GM18867 (cell line): ENCODE data around the gene CSNK1E.
"Not testable (repeated sequence)": the region's sequence is repeated elsewhere in the genome, so short reads cannot be mapped to it uniquely, and the experiment has no call there.

Experiments used
- ATAC-seq: cut with Tn5 transposase; IDR thresholded peaks from one replicate; pipeline ENCODE4 v1.9.1; 2021; ENCODE audit warnings: mild to moderate bottlenecking, moderate library complexity; ENCODE audit not compliant: unreplicated experiment

The CSNK1E gene

DNA sequence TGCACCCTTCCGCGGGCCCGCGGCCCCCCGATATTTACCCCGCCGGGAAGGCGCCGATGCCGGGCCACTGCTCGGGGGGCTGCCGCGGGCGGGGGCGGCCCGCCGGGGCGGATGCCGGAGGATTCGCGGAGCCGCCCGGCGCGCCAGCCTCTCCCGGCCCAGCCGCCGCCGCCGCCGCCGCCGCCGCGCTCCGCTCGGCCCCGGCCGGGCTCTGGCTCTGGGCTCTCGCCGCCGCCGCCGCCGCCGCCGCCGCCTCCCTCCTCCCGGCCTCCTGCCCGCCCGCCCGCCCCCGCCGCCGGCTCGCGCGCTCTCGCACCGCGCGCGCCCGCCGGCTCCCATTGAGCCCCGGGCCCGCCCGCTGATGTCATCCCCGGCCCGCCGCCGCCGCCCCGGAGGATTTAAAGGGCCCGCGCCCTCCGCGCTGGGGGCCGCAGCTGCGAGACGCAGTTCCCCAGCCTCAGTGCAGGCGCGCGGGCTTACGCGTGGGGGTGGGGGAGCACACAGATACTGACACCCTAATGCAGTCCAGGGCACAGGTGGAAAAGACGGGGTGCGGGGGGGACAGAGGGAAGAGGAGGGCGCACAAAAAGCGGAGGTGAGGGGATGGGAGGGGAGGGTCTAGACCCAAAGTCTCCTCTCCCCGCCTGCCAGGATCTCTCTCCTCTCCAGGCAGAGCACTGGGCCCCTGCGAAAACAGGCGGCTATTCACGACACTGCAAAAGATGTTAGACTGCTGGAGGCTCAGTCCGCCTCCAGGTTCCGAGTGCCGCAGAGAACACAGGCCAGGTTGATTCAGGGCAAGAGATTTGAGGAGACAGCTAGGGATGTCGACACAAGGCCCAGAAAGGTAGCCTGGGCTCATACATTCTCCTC is at the start of gene CSNK1E:
Gene CSNK1E (minus strand): TSS at position 312 of the 873 bp plus-strand sequence. CDS start 3,276 bp downstream, outside the sequence.
- ATAC-seq: peak; percentile 42

DNA sequence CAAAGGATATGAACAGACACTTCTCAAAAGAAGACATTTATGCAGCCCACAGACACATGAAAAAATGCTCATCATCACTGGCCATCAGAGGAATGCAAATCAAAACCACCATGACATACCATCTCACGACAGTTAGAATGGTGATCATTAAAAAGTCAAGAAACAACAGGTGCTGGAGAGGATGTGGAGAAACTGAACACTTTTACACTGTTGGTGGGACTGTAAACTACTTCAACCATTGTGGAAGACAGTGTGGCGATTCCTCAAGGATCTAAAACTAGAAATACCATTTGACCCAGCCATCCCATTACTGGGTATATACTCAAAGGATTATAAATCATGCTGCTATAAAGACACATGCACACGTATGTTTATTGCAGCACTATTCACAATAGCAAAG is 48.6 kb upstream of the CSNK1E start:
- ATAC-seq: not testable (repeated sequence)

- not testable (repeated sequence) for ATAC-seq
Measured at GRCh38 chr22:38365174-38365573, 47.9 kb upstream of the CSNK1E start.

DNA sequence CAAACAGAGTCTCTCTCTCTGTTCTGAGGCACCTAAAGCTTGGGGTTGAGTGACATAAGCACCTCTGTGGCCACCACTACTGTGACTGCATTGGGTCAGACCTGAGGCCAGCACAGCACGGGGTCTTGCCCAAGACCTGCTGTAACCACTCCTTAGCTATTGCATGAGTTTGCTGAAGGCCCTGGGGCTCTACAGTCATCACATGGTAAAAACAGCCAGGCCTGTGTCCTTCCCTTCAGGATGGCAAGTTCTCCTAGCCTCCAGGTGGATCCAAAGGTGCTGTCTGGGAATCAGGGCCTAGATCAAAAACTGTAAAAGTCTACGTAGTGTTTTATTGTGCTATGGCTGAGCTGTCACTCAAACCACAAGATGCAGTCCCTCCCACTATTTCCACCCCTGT is 43.3 kb upstream of the CSNK1E start:
- not testable (repeated sequence) for ATAC-seq

- not testable (repeated sequence) for ATAC-seq
Measured at GRCh38 chr22:38359817-38360216, 42.6 kb upstream of the CSNK1E start.

DNA sequence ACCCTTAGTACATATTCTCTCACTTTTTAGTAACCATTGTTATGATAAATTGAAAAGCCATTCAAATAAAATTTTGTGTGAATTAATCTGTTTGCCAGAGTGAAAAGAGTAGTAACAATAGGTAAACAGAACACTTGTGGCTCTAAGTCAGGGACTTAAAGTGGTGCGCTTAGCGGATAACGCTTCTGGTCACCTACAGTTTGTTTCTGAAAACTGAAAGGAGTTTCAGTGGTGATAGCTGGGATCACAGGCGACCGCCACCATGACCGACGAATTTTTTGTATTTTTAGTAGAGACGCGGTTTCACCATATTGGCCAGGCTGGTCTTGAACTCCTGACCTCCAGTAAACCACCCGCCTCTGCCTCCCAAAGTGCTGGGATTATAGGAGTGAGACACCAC is 40.7 kb upstream of the CSNK1E start:
- ATAC-seq: not testable (repeated sequence)

- no peak for ATAC-seq
Measured at GRCh38 chr22:38355275-38355674, 38.0 kb upstream of the CSNK1E start.

DNA sequence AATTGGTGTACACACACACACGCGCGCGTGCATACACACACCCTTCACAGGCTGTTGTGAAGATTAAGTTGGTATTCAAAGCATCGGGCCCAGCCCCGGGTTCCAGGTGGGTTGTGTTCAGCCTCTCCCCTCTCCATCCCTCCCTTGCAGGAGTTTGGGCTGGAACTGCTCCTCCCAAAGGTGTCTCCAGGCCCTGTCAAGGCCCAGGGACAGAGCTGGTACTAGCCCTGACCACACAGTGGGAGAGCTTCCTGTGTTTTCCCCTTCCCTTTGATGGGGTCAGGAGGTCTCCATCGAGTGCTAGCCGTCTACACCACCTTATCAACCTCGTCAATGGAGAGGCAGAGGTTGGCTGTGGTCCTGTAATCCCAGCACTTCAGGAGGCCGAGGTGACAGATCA is 36.5 kb upstream of the CSNK1E start:
- ATAC-seq: no peak

DNA sequence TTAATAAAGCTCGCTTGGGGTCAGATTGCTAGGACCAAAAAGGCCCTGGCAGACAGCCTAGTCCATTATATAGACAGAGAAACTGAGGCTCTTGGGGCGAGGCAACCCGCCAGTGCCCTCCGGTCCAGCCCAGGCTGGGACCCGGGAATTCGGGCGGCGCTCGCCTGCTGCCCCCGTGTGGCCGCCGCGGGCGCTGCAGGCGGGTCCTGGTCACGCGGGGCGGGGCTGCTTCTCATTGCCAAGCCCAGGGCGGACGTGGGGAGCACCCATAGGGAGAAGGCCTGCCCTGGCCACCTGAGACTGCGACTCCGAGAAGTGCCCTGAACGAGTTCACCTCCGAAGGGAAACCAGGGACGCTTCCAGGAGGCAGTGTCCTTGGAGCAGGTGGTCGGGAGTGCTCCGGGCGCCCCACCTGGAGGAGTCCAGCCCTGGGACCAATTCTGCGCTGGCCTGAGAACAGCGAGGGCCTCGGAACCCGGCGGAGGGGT is 36.0 kb upstream of the CSNK1E start:
- peak; percentile 41 for ATAC-seq

DNA sequence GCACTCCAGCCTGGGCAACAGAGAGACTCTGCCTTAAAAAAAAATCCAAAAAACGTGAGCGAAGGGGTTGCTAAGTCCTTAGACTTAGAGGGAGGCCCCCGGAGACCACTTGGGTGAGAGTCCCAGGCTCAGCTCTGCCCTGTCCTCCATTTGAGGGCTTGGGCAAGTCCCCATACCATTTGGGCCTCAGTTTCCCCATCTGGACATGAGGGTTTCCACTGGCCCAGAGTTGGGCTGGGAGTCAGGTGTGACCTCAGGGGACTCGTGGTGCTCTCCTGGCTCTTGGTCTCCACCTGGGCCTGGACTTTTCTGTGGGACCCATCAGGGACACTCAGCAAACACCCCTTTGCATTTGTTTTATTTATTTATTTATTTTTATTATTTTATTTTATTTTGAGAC is 35.2 kb upstream of the CSNK1E start:
- ATAC-seq: no peak

- ATAC-seq: no peak
Measured at GRCh38 chr22:38350444-38351359, 33.5 kb upstream of the CSNK1E start.

DNA sequence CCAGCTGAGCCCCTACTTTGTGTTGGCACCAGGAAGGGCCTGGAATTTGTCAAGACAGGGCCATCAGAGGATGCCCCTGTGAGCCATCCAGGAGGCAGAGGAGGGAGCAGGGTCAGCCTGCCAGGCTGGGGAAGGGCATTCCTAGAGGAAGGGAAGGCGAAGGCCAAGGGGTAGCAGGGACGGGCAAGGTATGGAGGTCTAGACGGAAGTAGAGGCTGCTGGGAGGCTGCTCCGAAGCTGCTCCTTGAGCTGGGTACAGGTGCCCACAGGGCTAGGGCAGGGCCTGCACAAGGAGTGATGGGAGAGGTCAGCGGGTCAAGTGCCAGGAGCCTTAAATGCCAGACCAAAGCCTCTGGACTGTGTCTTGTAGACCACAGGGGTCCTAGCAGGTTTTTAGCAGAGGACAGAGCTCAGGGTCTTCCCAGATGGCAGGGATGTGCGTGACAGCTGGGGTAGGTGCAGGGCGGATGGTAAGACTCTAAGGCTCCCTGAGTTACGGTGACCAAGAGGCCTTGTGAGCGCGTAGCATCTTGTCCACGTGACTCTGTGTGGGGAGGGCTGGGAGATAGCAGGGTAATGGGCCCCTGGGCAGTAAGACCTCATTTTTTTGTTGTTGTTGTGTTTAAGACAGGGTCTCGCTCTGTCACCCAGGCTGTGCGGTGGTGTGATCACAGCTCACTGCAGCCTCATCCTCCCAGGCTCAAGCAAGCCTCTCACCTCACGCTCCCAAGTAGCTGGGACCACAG is 31.7 kb upstream of the CSNK1E start:
- no peak for ATAC-seq

DNA sequence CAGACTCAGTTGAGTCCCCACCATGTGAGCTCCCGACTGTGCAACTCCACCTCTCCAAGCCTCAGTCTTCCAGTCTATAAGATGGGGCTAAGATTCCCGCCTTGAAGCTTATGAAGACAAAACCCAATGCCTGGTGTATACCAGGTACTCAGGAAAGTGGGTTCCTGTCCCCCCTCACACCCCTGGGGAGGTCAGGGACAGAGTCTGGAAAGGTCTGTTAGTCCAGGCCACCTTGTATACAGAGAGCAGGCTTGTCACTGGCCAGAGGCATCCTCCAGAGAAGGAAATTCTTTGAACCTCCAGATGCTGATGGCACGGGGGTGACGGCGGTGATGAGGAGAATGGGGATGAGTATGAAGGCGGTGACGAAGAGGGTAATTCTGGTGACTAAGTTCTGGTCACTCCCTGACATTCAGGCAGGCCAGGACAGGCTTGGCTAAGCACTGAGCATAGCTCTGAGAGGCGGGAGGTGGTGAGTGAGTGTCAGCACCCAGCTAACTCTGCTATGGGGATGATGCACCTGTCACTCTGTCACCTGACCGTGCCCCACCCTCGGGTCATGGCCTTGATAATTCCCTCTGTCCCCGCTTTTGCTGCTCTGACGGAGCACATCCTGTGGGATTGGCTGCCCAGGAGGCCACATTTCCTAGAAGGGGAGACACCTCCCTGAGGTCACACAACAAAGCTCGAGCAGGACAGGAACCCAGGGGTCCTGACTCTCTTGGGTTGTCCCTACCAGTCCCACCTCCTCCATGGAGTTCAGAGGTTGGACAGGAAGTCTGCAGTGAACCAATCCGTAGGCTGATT is 30.9 kb upstream of the CSNK1E start:
- ATAC-seq: no peak

GRCh38 chr22:38347181-38347943 is 30.1 kb upstream of the CSNK1E start:
- ATAC-seq: no peak

DNA sequence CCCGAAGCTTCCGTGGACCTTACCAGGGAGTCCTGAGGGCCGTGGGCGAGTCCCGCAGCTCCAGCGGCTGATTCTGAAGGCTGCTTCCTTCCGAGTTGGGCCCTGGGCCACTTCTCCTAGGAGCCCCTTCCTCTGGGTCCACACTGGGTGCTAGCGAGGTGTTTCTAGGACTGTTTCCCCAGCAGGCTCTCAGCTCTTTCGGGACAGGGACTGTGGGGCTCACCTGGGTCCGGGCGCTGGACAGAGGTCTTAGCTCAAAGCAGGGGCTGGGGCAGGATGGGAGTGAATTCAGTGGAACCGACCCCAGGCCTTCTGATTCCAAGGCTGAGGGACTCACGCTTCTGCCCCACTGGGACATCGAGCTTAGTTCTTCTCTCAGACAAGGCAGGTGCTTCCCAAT is 29.3 kb upstream of the CSNK1E start:
- ATAC-seq: no peak

DNA sequence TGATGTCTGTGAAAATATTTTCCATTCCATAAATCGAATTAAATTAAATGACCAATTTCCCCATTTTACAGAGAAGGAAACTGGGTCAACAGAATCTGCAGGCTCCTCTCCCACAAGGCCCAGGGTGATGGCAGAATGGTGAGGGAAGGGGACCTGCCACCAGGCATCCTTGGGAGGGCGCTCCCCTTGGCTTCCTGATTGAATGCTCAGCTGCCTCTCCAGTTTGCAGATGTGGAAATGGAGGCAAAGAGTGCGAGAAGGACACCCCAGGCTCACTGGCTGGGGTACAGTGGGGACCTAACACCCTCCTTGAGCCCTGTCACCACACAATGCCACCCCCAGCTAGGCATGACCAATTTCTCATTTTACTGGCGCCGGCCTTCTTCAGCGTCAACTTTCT is 28.5 kb upstream of the CSNK1E start:
- ATAC-seq: no peak

DNA sequence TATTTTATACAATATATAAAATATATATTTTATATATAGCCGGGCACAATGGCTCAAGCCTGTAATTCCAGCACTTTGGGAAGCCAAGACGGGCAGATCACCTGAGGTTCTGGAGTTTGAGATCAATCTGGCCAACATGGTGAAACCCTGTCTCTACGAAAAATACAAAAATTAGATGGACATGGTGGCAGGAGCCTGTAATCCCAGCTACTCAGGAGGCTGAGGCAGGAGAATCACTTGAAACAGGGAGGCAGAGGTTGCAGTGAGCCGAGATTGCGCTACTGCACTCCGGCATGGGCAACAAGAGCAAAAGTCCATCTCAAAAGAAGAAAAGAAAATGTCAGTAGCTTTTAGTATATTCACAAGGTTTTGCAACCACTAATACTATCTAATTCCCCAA is 22.7 kb upstream of the CSNK1E start:
- not testable (repeated sequence) for ATAC-seq

DNA sequence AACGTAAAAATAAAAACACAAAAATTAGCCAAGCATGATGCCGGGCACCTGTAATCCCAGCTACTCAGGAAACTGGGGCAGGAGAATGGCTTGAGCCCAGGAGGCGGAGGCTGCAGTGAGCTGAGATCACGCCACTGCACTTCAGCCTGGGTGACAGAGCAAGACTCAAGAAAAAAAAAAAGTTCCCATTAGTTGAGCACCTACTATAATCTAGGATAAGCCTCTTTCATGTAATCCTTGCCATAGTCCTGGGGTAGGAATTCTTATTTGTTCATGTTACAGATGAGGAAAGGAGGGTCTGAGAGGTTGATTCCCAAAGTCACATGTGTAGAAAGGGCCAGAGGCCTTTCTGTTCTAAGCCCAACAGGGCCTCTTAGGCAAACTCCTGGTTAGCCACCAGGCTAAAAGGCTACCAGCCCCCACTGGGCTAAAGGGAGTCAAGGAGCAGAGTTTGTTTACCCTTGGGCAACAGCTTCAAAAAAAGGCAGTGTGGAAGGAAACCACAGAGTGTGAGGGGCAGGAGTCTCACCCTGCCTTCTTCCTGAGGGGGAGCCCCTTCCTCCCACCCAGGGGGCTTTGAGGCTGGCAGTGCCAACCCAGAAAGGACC is 21.6 kb upstream of the CSNK1E start:
- no peak for ATAC-seq

DNA sequence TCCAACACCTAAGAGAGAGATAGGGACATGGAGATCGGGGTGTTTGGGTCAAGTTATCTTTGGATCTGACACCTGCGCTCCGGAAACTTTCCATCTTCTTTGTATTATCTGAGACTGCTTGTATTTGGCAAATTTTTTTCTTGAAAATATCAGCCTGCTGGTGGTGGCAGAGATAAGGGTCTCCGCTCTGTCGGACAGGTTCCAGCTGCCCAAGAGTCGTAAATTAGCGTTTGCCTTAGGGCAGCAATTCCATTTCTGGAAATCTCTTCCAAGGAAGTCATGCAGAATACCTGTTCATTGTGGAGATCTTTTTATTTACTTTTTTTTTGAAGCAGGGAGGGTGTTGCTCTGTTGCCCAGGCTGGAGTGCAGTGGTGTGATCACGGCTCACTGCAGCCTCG is 19.5 kb upstream of the CSNK1E start:
- no peak for ATAC-seq
